RWPE1 (cell line): Measurements from ENCODE around the gene HLA-DMA.

Source experiments
- CTCF ChIA-PET: fragments of 350-600 bp; sonication (Branson Sonifier 250); formaldehyde crosslinking; extraction: SDS; loops from one replicate; lab custom pipeline; 2021; lab: Yijun Ruan, JAX
- POLR2A ChIA-PET: fragments of 400-600 bp; formaldehyde crosslinking; extraction: SDS; loops from one replicate; lab custom pipeline; 2020; ENCODE audit warnings: antibody characterized with exemption; ENCODE audit not compliant: low non-redundant PET; lab: Yijun Ruan, JAX
- DNase-seq: peaks from one replicate; pipeline ENCODE4 v3.0.0; 2012; ENCODE audit warnings: low spot score
- H3K27ac ChIP-seq: fragments of 450-650 bp; 2 replicates; pipeline ENCODE4 v1.5.1; 2017
- CTCF ChIP-seq: fragments of 450-650 bp; conservative IDR thresholded peaks from 2 replicates; pipeline ENCODE4 v1.5.1; 2017; ENCODE audit warnings: low read depth, mild to moderate bottlenecking

The HLA-DMA gene

DNA sequence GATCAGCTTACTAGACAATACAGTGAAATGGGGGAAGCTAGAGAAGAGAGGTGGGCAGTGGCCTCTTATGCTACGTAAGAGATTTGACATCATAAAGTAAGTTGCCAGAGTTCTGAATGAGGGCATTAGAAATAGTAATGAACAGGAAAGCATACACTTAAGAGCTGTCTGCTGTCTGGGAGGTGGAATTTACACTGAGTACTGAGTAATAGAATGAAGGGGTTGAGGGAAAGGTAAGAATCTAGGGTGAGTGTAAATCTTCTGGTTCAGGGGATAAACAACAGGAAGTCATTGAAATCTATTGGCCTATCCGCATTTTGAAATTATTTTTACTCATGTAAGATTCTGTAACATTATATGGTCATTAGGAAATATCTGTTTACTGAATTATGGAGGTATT, 47.8 kb downstream of the HLA-DMA start:
- no peak for DNase-seq

DNA sequence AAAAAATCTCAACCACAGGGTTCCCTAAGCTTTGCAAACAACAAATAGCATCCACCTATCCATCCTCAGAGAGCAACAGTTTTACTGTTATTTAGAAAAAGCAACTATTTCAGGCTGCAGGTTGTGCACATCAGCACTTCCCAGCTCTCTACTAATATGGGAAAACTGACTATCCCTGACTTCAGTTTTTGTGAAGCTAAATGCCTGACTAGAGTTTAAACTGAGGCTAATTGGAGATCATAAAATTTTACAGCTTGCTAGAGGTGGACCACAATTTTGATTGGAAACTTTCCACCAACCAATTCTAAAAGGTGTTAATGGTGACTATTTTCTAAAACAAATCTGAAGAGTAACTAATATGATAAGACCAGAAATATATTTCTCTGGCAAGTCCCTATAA, 48.9 kb downstream of the HLA-DMA start:
- CTCF ChIA-PET, result interaction anchor here (1.1 kb wide), 1 partner anchor 29 kb away, joined by 5 read pairs; no protein-coding TSS in a partner anchor
- DNase-seq, result no peak
- TF ChIP-seq CTCF, result no peak
- no peak overlapping the region for H3K27ac ChIP-seq
- POLR2A ChIA-PET, result no interaction called here

More for the DNA sequence above, 47.8 kb downstream of the HLA-DMA start:
- POLR2A ChIA-PET, result no interaction called here
- TF ChIP-seq CTCF, result no peak
- no peak overlapping the region for H3K27ac ChIP-seq
- CTCF ChIA-PET, result interaction anchor here (0.6 to 1.1 kb wide), 2 partner anchors 9 to 28 kb away, joined by 3 to 5 read pairs; no protein-coding TSS in a partner anchor
